Mucosa of gallbladder (tissue), 1 donor: Measurements from ENCODE around the gene EHD3. TPM values are rescaled to one million over a fixed set of nuclear protein-coding genes. Genes with fewer than 3 reads are reported as not detected.

ENCODE experiments used
- DNase-seq: peaks from one replicate; pipeline ENCODE4 v3.0.0-alpha.2; 2020; ENCODE audit warnings: low spot score
- total RNA-seq: library from RNA; stranded (reverse); gene quantifications from one replicate; pipeline ENCODE4 v1.2.1, GENCODE V29; 2021
- donor health status: DM: no; HTN: no; CAD: no.

The EHD3 gene
- total RNA-seq, 1 donor from 2014 or later = 6.7 TPM

GRCh38 chr2:31284107-31284506 is 50.2 kb downstream of the EHD3 start:
- DNase-seq = no peak

DNA sequence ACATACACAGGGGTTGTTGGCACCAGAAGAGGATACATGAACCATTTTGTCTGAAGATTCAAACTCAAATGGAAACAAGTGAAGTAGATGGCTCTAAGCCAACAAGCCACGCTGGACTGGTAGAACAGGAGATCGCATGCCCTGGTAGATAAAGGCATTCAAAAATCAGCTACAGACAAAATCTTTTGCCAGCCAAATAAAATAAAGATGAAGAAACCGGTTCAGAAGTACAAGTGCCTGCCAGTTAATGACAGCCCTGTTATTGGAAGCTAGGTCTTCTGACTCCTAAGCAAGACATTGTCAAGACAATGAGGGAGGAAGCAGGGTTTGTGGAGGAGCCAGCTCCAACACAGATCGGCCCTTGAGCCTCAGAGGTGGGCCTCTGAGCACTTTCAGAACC is 52.3 kb downstream of the EHD3 start:
- DNase-seq = no peak

- DNase-seq = no peak
These were observed 53.1 kb downstream of the EHD3 start for GRCh38 chr2:31286961-31287550.

GRCh38 chr2:31287654-31288053 is 53.7 kb downstream of the EHD3 start:
- no peak for DNase-seq

DNA sequence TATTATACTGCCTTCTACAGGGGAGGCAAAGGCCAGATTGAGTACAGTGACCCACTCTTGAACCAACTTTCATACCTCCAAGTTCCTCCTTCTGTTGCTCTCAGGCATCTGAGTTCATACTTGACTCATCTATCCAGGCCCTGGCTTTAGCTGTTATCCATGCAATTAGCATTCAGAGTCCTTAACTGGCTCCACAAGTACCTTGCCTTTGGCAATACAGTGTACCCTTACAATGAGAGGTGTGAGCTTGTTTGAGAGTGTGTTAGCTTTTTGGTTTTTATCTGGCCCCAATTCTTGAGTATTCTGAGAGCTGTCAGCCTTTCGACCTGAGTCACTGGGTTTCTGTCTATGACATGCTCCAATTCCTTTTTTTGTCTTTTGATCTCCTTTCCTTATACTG is 60.2 kb downstream of the EHD3 start:
- DNase-seq = no peak

GRCh38 chr2:31296641-31297287 is 62.8 kb downstream of the EHD3 start:
- no peak for DNase-seq

DNA sequence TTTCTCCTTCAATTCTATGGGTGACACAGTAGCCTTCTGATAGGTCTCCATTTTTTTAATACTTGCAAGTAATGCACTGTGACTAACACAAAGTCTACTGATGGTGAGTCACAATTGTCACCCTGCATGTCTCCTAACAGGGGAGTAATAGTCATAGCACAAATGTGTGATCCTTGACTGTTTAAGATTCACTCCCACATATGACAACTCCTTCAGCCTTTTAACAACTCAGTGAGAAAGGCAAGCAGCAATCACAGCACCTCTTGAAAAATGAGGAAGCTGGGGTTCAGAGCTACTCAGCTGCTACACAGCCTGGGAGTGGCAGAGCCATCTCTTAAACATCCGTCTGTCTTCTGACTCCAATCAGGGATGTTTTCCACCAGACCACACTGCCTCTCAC is 63.8 kb downstream of the EHD3 start:
- DNase-seq = no peak

- DNase-seq = no peak
These were observed 65.6 kb downstream of the EHD3 start for GRCh38 chr2:31299547-31299946.

- no peak for DNase-seq
These were observed 66.4 kb downstream of the EHD3 start for GRCh38 chr2:31300309-31300708.

GRCh38 chr2:31302940-31303563 is 69.1 kb downstream of the EHD3 start:
- DNase-seq = no peak

- DNase-seq = no peak
These were observed 70.9 kb downstream of the EHD3 start for GRCh38 chr2:31304816-31305215.

- no peak for DNase-seq
These were observed 78.9 kb downstream of the EHD3 start for GRCh38 chr2:31312898-31313297.

DNA sequence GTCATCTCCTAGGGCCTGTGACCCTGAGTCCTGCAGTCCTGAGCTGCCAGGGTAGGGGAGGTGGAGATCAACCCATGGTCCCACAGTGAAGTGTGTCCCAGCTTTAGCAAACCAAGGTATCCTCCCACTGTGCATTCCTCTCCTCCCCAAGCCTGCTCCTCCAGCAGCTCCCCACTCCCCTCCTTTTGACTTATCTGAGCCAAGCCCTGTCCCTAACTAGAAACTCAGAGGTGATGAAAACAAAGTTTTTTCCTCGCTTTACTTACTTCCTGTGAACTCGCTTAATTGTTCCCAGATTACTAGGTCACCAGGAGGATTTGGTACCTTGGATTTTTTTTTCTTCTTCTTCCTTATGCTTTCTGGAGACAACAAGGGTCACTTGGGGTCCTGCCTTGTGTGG is 80.8 kb downstream of the EHD3 start:
- DNase-seq = no peak

DNA sequence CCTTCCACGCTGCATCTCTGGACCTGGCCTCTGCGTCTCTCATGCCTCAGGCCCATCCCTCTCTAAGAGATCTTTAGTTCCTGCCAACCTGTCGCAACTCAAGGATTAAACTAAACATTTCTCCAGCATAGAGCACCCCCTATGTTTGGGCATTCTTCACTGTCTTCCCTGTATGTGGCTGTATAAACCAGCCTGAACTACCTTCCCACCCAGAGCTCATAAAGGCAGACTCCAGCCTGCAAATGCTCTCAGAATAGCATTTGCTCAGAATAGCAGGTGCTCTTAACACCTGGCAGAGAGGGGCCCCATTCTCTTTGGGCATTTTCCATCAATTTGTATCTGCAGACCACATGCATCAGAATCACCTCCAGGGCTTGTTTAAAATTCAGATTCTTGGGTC is 83.4 kb downstream of the EHD3 start:
- no peak for DNase-seq

DNA sequence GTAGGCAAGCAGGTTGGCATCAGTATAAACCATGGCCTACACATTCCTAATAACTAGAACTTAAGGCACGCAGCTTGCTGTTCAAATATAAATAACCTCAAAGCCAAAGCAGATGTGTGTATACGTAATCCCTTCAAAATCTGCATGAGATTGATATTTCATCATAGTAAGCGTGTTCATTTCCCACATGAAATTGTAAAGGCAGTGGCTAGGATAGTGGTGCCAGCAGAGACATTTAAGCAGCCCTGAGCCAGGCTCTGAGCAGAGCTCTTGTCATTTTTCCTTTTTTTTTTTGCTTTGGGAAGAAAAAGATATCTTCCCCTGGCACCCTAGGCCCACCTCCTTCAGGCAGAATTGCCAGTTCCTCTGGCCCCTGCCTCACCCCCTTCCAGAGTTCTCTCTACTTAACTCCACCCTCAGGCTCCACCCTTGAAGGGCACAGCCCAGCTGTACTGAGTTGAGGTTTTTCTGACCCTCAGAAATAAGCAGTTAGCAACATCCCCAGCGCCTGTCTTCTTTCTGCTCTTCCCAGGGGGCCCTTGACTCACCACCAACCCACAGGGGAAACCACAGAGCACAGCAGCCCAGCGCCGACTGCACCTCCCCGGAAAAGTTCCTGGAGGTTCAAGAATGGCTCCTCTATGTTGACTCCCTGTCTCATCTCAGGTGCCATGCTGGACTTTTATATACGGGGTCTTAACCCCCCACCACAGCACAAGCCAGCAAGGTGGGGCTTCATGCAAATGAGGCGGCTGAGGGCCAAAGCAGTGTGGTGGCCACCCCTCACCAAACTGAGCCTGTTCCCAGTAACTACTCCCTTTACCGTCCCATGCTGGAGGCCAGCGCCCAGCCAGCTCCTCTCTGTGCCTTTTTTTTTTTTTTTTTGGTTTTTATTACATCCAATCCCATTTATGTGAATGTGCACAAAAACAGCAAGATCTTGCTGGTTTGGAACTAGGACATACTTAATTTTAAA is 84.7 kb downstream of the EHD3 start:
- no peak for DNase-seq

Other genes starting within 250 kb of the EHD3 start
- gene GALNT14, start 95.7 kb upstream of the EHD3 start, total RNA-seq = 7.6 TPM
- 0.14 TPM for gene CAPN14, start 16.6 kb upstream of the EHD3 start, total RNA-seq
- gene XDH, start 180.6 kb downstream of the EHD3 start, total RNA-seq = 4.6 TPM